HEK293 (cell line): Measurements from ENCODE around the gene COPB1.

Source experiments
- CTCF ChIA-PET: fragments of 350-600 bp; formaldehyde crosslinking; extraction: SDS; loops from one replicate; lab custom pipeline; 2021; ENCODE audit warnings: antibody characterized with exemption; lab: Yijun Ruan, JAX
- POLR2A ChIA-PET: fragments of 300-600 bp; formaldehyde crosslinking; extraction: SDS; loops from one replicate; lab custom pipeline; 2020; ENCODE audit warnings: antibody characterized with exemption, inconsistent platforms; lab: Yijun Ruan, JAX
- H3K27ac ChIP-seq: fragments of 200-500 bp; sonication (Bioruptor generic); 2 replicates; pipeline ENCODE4 v1.5.1; 2014; ENCODE audit warnings: low read depth, low read length, control low read depth, inconsistent platforms; ENCODE audit errors: extremely low read depth
- H3K36me3 ChIP-seq, 2 experiments: fragments of 200-500 bp in 1 of 2; sonication (Bioruptor generic) in 1 of 2; 1 replicate in 1 of 2; 2 replicates in 1 of 2; pipeline ENCODE4 v1.5.1; 2014 to 2017; ENCODE audit warnings: inconsistent platforms in 2 of 2, low read length in 2 of 2; ENCODE audit not compliant: control insufficient read depth in 2 of 2, insufficient read depth in 1 of 2
- H3K4me1 ChIP-seq: fragments of 200-500 bp; sonication (Bioruptor generic); 2 replicates; pipeline ENCODE4 v1.5.1; 2014; ENCODE audit warnings: mild to moderate bottlenecking, low read length, inconsistent platforms; ENCODE audit not compliant: control insufficient read depth, insufficient read depth
- H3K4me3 ChIP-seq: 2 replicates; pipeline ENCODE4 v1.5.1; 2011; ENCODE audit warnings: low read depth, mild to moderate bottlenecking, control low read depth, low read length, moderate library complexity
- H3K9me3 ChIP-seq: fragments of 200-500 bp; sonication (Bioruptor generic); 2 replicates; pipeline ENCODE4 v1.5.1; 2014; ENCODE audit warnings: low read depth, low read length, inconsistent platforms; ENCODE audit not compliant: control insufficient read depth, insufficient read depth
- KLF16 ChIP-seq: fragments of 450-650 bp; formaldehyde crosslinking; IDR thresholded peaks from 2 replicates; pipeline ENCODE4 v1.5.1; 2017; ENCODE audit warnings: missing biosample characterization, missing genetic modification characterization
- KLF8 ChIP-seq: fragments of 450-650 bp; formaldehyde crosslinking; IDR thresholded peaks from 2 replicates; pipeline ENCODE4 v1.5.1; 2016; ENCODE audit warnings: missing biosample characterization, missing genetic modification characterization
- KLF9 ChIP-seq: fragments of 450-650 bp; formaldehyde crosslinking; IDR thresholded peaks from 2 replicates; pipeline ENCODE4 v1.5.1; 2016; ENCODE audit warnings: missing biosample characterization, missing genetic modification characterization, low read depth
- PRDM6 ChIP-seq: fragments of 450-650 bp; formaldehyde crosslinking; IDR thresholded peaks from 2 replicates; pipeline ENCODE4 v1.5.1; 2017; ENCODE audit warnings: missing biosample characterization, missing genetic modification characterization
- ZBTB17 ChIP-seq: fragments of 450-650 bp; formaldehyde crosslinking; IDR thresholded peaks from 2 replicates; pipeline ENCODE4 v1.5.1; 2016; ENCODE audit warnings: missing biosample characterization, missing genetic modification characterization
- ZBTB21 ChIP-seq: fragments of 450-650 bp; formaldehyde crosslinking; IDR thresholded peaks from 2 replicates; pipeline ENCODE4 v1.5.1; 2017; ENCODE audit warnings: missing biosample characterization, missing genetic modification characterization
- ZBTB6 ChIP-seq: fragments of 450-650 bp; formaldehyde crosslinking; IDR thresholded peaks from 2 replicates; pipeline ENCODE4 v1.5.1; 2017; ENCODE audit warnings: missing biosample characterization, missing genetic modification characterization
- ZFP37 ChIP-seq: fragments of 450-650 bp; formaldehyde crosslinking; IDR thresholded peaks from 2 replicates; pipeline ENCODE4 v1.5.1; 2016; ENCODE audit warnings: missing biosample characterization, missing genetic modification characterization
- ZNF184 ChIP-seq: fragments of 450-650 bp; IDR thresholded peaks from 2 replicates; pipeline ENCODE4 v1.5.1; 2018; ENCODE audit warnings: missing biosample characterization, mild to moderate bottlenecking, missing genetic modification characterization
- ZNF221 ChIP-seq: fragments of 450-650 bp; formaldehyde crosslinking; IDR thresholded peaks from 2 replicates; pipeline ENCODE4 v1.5.1; 2017; ENCODE audit warnings: missing biosample characterization, missing genetic modification characterization, borderline replicate concordance
- ZNF341 ChIP-seq: fragments of 450-650 bp; formaldehyde crosslinking; IDR thresholded peaks from 2 replicates; pipeline ENCODE4; 2016; ENCODE audit warnings: low read depth, missing biosample characterization, missing genetic modification characterization
- ZNF366 ChIP-seq: fragments of 450-650 bp; formaldehyde crosslinking; conservative IDR thresholded peaks from 2 replicates; pipeline ENCODE4 v1.5.1; 2016; ENCODE audit warnings: missing biosample characterization, missing genetic modification characterization
- ZNF398 ChIP-seq: fragments of 450-650 bp; formaldehyde crosslinking; IDR thresholded peaks from 2 replicates; pipeline ENCODE4 v1.5.1; 2017; ENCODE audit warnings: missing biosample characterization, missing genetic modification characterization
- ZNF555 ChIP-seq: fragments of 450-650 bp; formaldehyde crosslinking; conservative IDR thresholded peaks from 2 replicates; pipeline ENCODE4 v1.5.1; 2017; ENCODE audit warnings: missing biosample characterization, mild to moderate bottlenecking, missing genetic modification characterization, inconsistent platforms
- ZNF626 ChIP-seq: fragments of 450-650 bp; sonication (Bioruptor Pico); formaldehyde crosslinking; IDR thresholded peaks from 2 replicates; pipeline ENCODE4 v1.5.1; 2018; ENCODE audit warnings: missing biosample characterization, missing genetic modification characterization, inconsistent platforms
- ZNF629 ChIP-seq: fragments of 450-650 bp; formaldehyde crosslinking; IDR thresholded peaks from 2 replicates; pipeline ENCODE4 v1.5.1; 2017; ENCODE audit warnings: missing biosample characterization, missing genetic modification characterization
- ZNF692 ChIP-seq: fragments of 450-650 bp; formaldehyde crosslinking; IDR thresholded peaks from 2 replicates; pipeline ENCODE4 v1.5.1; 2016; ENCODE audit warnings: missing biosample characterization, missing genetic modification characterization
- ZNF76 ChIP-seq: fragments of 450-650 bp; formaldehyde crosslinking; IDR thresholded peaks from 2 replicates; pipeline ENCODE4; 2016; ENCODE audit warnings: low read depth, missing biosample characterization, missing genetic modification characterization, borderline replicate concordance
- ZNF792 ChIP-seq: fragments of 450-650 bp; formaldehyde crosslinking; IDR thresholded peaks from 2 replicates; pipeline ENCODE4 v1.5.1; 2016; ENCODE audit warnings: missing biosample characterization, missing genetic modification characterization
- ZSCAN23 ChIP-seq: fragments of 450-650 bp; formaldehyde crosslinking; IDR thresholded peaks from 2 replicates; pipeline ENCODE4 v1.5.1; 2016; ENCODE audit warnings: missing biosample characterization, missing genetic modification characterization
- ZSCAN30 ChIP-seq: fragments of 450-650 bp; IDR thresholded peaks from 2 replicates; pipeline ENCODE4 v1.5.1; 2018; ENCODE audit warnings: missing biosample characterization, mild to moderate bottlenecking, missing genetic modification characterization, moderate library complexity
- TF ChIP-seq, protein P1 (sequence below): fragments of 450-650 bp; formaldehyde crosslinking; IDR thresholded peaks from 2 replicates; pipeline ENCODE4 v1.5.1; 2016; ENCODE audit warnings: missing biosample characterization, missing genetic modification characterization
- TF ChIP-seq, protein P2 (sequence below): fragments of 450-650 bp; formaldehyde crosslinking; IDR thresholded peaks from 2 replicates; pipeline ENCODE4 v1.5.1; 2016; ENCODE audit warnings: missing biosample characterization, missing genetic modification characterization

Gene COPB1, protein sequence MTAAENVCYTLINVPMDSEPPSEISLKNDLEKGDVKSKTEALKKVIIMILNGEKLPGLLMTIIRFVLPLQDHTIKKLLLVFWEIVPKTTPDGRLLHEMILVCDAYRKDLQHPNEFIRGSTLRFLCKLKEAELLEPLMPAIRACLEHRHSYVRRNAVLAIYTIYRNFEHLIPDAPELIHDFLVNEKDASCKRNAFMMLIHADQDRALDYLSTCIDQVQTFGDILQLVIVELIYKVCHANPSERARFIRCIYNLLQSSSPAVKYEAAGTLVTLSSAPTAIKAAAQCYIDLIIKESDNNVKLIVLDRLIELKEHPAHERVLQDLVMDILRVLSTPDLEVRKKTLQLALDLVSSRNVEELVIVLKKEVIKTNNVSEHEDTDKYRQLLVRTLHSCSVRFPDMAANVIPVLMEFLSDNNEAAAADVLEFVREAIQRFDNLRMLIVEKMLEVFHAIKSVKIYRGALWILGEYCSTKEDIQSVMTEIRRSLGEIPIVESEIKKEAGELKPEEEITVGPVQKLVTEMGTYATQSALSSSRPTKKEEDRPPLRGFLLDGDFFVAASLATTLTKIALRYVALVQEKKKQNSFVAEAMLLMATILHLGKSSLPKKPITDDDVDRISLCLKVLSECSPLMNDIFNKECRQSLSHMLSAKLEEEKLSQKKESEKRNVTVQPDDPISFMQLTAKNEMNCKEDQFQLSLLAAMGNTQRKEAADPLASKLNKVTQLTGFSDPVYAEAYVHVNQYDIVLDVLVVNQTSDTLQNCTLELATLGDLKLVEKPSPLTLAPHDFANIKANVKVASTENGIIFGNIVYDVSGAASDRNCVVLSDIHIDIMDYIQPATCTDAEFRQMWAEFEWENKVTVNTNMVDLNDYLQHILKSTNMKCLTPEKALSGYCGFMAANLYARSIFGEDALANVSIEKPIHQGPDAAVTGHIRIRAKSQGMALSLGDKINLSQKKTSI

DNA sequence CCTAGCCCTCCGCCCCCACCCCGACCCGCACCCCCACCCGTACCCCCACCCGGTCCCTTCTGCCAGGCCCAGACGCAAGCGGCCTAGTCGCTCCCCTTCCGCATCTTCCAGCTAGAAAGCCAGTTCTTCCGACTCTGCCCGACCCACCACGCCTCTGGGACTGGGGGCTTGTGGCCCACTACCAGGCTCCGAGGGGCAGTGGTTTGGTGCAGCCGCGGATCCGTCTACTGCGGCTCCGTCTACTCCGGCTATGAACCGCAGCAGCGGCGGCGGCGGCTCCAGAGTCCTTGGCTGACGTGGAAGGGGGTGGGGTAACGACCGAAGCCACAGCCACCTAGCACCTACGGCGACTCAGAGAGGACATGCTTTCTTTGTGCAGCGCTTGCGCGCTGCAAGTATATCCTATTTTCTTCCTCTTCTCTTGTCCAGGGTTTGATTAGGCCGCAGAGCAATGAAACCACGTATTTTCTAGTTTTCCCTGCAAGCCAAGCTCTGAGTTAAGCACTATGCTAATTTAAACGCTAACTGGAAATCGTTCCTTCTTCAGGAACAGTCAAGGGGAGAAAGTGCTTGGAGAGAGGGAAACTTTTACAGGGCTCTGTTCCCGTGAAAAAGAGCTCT lies at the start of gene COPB1:
COPB1 (minus strand) TSS at position 252 of the 621 bp plus-strand sequence. CDS start 883 bp downstream, outside the sequence.
- Histone ChIP-seq H3K4me3 (peak within 1 kb of the TSS; percentile 96), H3K4me1 (no peaks in the 10 kb centered on the region), H3K9me3 (no peaks in the 10 kb centered on the region), H3K36me3 (peaks cover 14 to 54% of the 10 kb centered on the region in 2 experiments), H3K27ac (peak within 1 kb of the TSS; percentile 59; the same call in 1 of the 2 replicates)
- ChIA-PET POLR2A (interaction anchor here (0.6 to 2.0 kb wide), 7 partner anchors 12 to 231 kb away, joined by 3 to 9 read pairs (median 3); partner anchors contain the start of gene PSMA1), CTCF (interaction anchor here (0.6 to 1.0 kb wide), 3 partner anchors 19 to 422 kb away, joined by 3 read pairs; no protein-coding TSS in a partner anchor)
- TF ChIP-seq ZSCAN23 (tag by site-specific recombination) (no peak), ZSCAN30 (tag by site-specific recombination) (no peak), KLF9 (tag by site-specific recombination) (peak; percentile 14; the same call in 1 of the 2 replicates), ZNF76 (tag by site-specific recombination) (peak; percentile 26; the same call in 1 of the 2 replicates), ZNF221 (tag by site-specific recombination) (no peak), ZNF341 (tag by site-specific recombination) (peak; percentile 81), ZNF184 (tag by site-specific recombination) (no peak), ZNF626 (tag by site-specific recombination) (no peak), ZNF792 (no peak), PRDM6 (tag by site-specific recombination) (no peak), KLF8 (tag by site-specific recombination) (peak; percentile 70; the same call in 1 of the 2 replicates), KLF16 (tag by site-specific recombination) (no peak), ZNF398 (tag by site-specific recombination) (0 out of 2 replicates have a peak, but pooled peaks have one; percentile 14), ZFP37 (tag by site-specific recombination) (0 out of 2 replicates have a peak, but pooled peaks have one; percentile 27), ZNF555 (no peak), ZBTB17 (tag by site-specific recombination) (peak; percentile 71), ZNF629 (peak; percentile 16; the same call in 1 of the 2 replicates), ZBTB21 (0 out of 2 replicates have a peak, but pooled peaks have one; percentile 30), ZNF692 (tag by site-specific recombination) (peak; percentile 22; the same call in 1 of the 2 replicates), ZNF366 (tag by site-specific recombination) (peak; percentile 94), ZBTB6 (tag by site-specific recombination) (peak; percentile 87)
- TF ChIP-seq, protein P1, sequence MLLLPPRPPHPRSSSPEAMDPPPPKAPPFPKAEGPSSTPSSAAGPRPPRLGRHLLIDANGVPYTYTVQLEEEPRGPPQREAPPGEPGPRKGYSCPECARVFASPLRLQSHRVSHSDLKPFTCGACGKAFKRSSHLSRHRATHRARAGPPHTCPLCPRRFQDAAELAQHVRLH (tag by site-specific recombination): peak; percentile 21
- TF ChIP-seq, protein P2, sequence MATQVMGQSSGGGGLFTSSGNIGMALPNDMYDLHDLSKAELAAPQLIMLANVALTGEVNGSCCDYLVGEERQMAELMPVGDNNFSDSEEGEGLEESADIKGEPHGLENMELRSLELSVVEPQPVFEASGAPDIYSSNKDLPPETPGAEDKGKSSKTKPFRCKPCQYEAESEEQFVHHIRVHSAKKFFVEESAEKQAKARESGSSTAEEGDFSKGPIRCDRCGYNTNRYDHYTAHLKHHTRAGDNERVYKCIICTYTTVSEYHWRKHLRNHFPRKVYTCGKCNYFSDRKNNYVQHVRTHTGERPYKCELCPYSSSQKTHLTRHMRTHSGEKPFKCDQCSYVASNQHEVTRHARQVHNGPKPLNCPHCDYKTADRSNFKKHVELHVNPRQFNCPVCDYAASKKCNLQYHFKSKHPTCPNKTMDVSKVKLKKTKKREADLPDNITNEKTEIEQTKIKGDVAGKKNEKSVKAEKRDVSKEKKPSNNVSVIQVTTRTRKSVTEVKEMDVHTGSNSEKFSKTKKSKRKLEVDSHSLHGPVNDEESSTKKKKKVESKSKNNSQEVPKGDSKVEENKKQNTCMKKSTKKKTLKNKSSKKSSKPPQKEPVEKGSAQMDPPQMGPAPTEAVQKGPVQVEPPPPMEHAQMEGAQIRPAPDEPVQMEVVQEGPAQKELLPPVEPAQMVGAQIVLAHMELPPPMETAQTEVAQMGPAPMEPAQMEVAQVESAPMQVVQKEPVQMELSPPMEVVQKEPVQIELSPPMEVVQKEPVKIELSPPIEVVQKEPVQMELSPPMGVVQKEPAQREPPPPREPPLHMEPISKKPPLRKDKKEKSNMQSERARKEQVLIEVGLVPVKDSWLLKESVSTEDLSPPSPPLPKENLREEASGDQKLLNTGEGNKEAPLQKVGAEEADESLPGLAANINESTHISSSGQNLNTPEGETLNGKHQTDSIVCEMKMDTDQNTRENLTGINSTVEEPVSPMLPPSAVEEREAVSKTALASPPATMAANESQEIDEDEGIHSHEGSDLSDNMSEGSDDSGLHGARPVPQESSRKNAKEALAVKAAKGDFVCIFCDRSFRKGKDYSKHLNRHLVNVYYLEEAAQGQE (tag by site-specific recombination): no peak
